Astrocyte of the spinal cord (primary cell): ENCODE measurements around the gene PHLPP2.
A peak's percentile ranks its signal among the peaks of the same experiment; 100 is the strongest.

Source experiments
- DNase-seq: peaks from one replicate; pipeline ENCODE4 v3.0.0; 2011; ENCODE audit warnings: low read depth, low spot score
- H3K4me3 ChIP-seq: 2 replicates; pipeline ENCODE4 v1.5.1; 2011; ENCODE audit warnings: low read depth, mild to moderate bottlenecking, low read length, moderate library complexity
- CTCF ChIP-seq: IDR thresholded peaks from 2 replicates; pipeline ENCODE4 v1.5.1; 2012; ENCODE audit warnings: low read depth, mild to moderate bottlenecking, low read length, inconsistent platforms
- in situ Hi-C: cut with HindIII; loops from 2 replicates; pipeline ENCODE4 v1.10.0; 2017; ENCODE audit warnings: low sequenced_read_pairs

Gene PHLPP2

DNA sequence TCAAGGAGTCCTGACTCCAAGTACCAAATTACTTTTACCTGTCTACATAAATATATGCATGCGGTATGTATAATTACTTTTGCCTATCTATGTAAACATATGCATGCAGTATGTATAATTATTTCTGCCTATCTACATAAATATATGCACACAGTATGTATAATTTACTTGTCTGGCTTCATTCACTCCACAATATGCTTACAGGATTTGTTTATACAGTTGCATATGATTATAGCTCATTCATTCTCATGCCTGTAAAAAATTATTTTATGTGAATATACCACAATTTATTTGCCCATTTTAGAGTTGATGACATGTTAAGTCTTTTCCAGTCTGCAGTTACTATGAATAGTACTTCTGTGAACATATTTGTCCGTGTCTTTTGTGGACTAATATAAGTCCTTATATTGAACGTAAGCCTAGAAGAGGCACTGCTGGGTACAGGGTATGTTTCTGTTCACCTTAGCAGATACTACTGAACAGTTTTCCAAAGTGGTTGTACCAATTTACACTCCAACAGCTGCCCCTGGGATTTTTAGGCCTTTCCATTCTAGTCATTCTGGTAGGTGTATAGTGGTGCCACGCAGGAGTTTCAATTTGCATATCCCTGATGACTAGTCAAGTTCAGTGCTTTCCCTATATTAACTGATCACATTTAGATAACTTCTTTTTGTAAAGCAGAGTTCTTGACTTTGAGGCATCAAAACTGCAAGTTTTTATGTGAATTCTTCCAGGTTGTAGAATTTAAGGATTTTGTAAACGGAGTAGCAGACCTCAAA lies 51.5 kb downstream of the PHLPP2 start:
- in situ Hi-C loops = no loop called here
- H3K4me3 ChIP-seq = no peak overlapping the region
- DNase-seq = no peak
- TF ChIP-seq CTCF = no peak

DNA sequence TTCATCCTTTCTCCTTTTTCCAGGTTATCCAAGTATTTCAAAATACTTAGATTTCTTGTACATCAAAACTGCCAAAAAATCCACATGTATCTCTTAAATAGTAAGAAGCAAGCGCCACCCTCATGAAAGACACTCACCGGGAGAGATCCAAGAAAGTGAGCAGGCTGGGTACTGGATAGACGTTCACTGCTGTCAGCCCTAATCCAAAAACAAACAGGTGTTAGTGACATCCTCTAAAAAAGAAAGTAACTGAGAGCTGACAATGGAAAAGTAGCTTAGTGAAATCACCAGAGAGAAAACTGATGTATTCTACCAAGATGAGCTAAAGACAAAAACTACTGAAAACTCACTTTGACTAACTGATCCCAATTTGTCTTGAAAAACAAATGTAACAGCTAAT lies 52.4 kb downstream of the PHLPP2 start:
- no peak for TF ChIP-seq CTCF
- in situ Hi-C loops = no loop called here
- DNase-seq = no peak
- H3K4me3 ChIP-seq = no peak overlapping the region

DNA sequence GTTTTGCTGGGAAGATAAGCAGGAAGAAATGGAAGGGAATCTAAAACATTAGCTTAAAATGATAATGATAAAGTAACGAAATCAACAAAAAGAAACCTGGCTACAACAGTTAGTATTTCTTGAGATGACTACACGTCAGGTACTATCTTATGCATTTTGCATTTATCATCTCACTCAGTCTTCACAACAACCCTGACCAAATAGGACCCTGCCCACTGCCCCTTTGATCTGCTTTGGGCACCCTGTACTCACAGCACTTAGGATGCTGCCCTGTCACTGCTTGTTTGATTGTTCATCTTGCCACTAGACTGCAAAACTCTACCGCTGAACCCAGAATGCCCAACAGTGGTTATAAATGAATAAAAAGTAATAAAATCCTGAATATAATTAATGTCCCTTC lies 53.3 kb downstream of the PHLPP2 start:
- no peak overlapping the region for H3K4me3 ChIP-seq
- no peak for TF ChIP-seq CTCF
- DNase-seq = no peak
- in situ Hi-C loops = no loop called here

- H3K4me3 ChIP-seq = no peak overlapping the region
- no peak for DNase-seq
- TF ChIP-seq CTCF = no peak
- in situ Hi-C loops = no loop called here
Measured at GRCh38 chr16:71670537-71670936, 54.0 kb downstream of the PHLPP2 start.

DNA sequence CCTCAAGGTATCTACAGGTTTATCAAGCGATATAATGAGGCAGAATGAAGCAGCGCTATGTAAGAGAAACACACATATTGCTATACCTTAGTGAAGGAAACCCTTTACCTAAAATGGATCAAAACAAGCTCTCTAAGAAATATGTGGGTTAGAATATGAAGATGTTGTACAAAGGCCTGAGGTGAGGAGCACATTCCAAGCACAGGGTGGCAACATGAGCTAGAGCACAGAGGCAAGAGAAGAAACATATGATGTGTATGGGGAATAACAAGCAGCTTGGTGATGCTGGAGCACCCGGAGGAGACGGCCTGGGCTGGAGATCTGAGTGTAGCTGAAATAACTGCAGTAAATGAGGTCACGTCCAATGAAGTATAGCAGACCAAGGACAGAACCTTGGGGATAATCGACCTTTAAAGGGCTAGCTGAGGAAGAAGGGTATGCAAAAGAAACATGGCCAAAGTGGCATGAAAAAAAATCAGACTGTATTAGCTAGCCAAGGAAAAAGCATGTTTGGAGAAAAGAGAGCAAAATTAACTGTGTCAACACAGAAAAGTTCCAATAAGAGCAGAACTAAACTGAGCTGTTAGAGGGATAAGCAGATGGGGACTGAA lies 54.5 kb downstream of the PHLPP2 start:
- in situ Hi-C loops = no loop called here
- TF ChIP-seq CTCF = peak; percentile 5
- DNase-seq = no peak

DNA sequence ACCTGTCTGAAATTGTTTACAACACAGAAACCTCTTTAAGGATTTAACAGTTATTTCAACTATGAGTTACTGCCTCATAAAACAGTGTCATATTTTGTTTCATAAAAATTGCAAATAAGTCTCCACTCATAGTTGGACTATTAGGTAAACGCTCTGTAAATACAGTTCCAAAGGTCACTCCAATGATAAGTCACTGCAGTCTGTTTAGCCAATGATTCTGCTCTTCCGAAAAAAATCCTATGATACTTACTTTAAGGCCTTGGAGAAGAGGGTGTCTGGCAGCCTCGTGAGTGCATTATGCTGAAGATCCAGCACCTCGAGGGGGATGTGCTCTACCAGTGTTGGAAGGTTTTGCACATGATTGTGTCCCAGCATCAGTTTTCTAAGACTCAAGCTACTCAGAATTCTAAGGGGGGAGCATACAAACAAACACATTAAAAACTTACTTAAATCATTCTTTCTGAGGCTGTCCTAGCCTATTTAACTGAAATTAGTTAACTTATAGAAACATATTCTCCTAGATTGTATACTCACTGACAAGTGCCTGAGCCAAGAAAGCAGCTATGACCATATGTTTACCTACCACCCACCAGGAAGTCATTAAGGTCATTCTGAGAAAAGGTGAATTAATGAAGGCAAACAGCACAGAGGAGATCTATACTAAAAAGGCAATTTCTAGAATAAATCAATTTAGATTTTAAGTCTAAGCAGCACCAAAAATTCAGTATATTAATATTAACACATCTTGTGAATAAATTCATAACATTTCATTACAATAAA lies 57.4 kb downstream of the PHLPP2 start:
- no peak for TF ChIP-seq CTCF

More for the DNA sequence above, 54.5 kb downstream of the PHLPP2 start:
- no peak overlapping the region for H3K4me3 ChIP-seq

More for the DNA sequence above, 57.4 kb downstream of the PHLPP2 start:
- H3K4me3 ChIP-seq = no peak overlapping the region
- in situ Hi-C loops = no loop called here
- DNase-seq = no peak
